Right lobe of liver (tissue), 4 donors: ENCODE data around the gene TOE1.

Source experiments
- CTCF ChIP-seq, 4 donors: fragments of 200-600 bp in 3 of 4; fragments of 450-650 bp in 1 of 4; IDR thresholded peaks; one replicate each; pipeline versions ENCODE4 v1.5.1 to v1.8.0; 2016 to 2022; ENCODE audit warnings: antibody characterized with exemption in 4 of 4, mild to moderate bottlenecking in 2 of 4
- POLR2A ChIP-seq: fragments of 450-650 bp; IDR thresholded peaks from one replicate; pipeline ENCODE4 v1.6.1; 2017; ENCODE audit warnings: antibody characterized with exemption, mild to moderate bottlenecking
- donor health status: DM: no; HTN: no; CAD: no.
- donor health status: DM: no; HTN: no; CAD: no.
- donor health status: DM: no; HTN: yes; CAD: no.

- no peak for TF ChIP-seq CTCF (IDR thresholded peaks at IDR 0.05)
- no peak for TF ChIP-seq POLR2A
These were observed 35.4 kb downstream of the TOE1 start for GRCh38 chr1:45375104-45376090.
